ENCODE results near the gene HOXD1.
A peak's percentile ranks its signal among the peaks of the same experiment; 100 is the strongest.

The HOXD1 gene

DNA sequence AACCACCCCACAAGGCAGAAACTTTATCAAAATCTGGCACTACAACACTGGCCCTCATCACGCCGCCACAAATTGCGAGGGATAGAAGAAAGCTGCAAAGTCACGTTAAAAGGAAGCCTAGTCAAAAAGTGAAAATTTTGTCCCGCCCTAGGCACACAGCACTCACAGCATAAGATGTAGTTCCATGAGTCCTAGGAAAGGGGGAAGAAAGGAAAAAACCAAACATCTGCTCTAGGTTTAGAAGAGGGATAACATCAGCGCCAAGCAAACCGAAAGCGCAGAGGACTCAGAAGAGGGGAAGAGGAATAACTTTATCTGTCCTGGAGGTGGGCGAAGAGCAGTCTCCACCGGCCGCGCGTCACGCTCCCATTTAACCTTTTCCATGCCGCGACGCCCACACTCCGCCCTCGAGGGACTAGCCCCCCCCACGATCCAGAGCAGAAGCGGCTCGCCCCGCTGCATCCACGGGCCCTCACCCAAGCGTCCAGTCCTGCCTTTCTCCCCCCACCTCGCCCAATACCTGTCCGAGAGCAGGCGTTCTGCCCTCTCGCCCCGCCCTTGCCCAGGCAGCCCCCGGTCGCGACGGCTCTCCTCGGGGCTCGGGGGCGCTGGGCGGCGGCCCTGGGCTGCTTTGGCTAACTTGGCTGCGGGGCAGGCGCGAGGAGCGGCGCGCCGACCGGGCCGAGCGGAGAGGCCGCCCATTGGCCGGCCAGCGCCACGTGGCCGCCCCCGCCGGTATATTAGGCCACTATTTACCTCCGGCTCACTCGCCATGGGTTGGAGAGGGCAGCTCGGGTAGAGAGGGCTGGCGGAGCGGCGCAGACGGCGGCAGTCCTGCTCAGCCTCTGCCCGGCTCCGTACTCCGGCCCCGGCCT is at the start of gene HOXD1:
Gene HOXD1, plus strand, starts transcription at position 770 of the 875 bp plus-strand sequence. CDS start 134 bp downstream, outside the sequence.
- DNase-seq: no peak

DNA sequence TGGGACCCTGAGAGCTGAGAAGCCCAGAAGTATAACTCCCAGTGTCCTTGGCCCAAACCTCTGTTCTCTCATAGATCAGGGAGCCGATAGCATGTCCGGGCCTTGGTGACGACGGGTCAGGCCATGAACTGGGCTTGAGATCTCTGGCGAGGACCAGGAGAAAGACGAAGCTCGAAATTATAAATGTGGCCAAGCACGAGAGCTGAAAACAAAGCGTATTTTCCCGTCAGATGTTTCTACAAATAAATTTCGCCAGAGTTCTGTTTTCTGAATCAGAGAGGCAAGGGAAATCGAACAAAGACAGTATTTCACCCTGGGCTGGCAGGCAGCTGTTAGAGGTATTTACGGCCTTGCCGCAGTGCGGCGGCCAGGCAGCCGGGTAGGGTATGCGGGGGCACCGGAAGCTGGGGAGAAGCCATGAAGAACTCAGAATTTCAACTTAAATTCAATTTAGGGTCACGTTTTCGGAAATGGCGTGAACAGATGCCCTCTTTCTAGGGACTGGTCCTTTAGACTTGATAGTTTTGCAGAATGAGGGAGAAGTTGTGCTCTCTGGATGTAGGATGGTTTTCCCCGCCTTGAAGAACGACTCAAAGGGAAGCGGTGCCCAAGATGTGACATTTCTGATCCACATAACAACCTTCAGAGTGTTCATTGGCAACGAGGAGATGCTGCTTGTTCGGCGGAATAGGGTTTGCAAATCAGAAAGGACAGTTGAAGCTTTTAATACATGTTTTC is 49.4 kb upstream of the HOXD1 start:
- no peak for DNase-seq

DNA sequence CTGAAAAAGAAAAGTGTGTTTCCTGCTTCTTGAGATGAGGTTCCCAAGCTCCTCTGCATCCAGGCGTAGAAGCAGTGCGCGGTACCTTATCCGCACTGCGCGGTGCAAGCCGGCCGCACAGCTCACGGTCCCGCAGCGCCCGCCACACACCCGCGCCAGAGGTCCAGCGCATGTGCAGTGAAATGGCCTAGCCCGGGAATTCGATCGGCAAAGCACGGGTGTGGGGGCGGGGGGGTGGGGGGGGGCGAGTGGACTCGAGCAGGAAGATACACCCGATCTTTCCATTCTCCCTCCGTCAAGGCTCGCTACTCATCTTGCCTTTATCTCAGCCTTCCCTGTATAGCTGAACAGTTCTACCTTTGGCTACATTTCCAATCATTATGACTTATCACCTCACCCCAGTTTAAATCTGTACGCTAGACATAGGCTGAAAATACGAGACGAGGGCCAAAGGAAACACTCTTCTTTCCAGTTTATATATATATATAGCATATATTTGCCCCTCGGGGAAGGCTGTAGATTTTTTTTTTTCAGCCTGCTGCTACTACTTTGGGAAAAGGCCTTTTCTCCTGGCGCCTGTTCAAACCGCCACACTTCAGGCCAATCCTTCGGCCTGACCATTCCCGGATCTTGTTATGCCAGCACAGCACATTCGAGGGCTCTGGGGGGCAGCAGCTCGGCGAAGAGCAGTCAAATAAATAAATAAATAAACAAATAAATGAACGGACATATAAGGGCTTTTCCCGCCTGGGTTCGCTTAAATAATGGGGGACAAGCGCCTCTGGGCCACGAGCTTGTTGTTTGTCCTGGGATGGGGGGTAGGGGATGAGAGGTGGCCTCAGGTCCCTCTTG is 48.6 kb upstream of the HOXD1 start:
- no peak for DNase-seq

- DNase-seq: peak; percentile 66
These were observed 47.8 kb upstream of the HOXD1 start for GRCh38 chr2:176140513-176141317.

GRCh38 chr2:176142281-176142680 is 46.2 kb upstream of the HOXD1 start:
- DNase-seq: no peak

DNA sequence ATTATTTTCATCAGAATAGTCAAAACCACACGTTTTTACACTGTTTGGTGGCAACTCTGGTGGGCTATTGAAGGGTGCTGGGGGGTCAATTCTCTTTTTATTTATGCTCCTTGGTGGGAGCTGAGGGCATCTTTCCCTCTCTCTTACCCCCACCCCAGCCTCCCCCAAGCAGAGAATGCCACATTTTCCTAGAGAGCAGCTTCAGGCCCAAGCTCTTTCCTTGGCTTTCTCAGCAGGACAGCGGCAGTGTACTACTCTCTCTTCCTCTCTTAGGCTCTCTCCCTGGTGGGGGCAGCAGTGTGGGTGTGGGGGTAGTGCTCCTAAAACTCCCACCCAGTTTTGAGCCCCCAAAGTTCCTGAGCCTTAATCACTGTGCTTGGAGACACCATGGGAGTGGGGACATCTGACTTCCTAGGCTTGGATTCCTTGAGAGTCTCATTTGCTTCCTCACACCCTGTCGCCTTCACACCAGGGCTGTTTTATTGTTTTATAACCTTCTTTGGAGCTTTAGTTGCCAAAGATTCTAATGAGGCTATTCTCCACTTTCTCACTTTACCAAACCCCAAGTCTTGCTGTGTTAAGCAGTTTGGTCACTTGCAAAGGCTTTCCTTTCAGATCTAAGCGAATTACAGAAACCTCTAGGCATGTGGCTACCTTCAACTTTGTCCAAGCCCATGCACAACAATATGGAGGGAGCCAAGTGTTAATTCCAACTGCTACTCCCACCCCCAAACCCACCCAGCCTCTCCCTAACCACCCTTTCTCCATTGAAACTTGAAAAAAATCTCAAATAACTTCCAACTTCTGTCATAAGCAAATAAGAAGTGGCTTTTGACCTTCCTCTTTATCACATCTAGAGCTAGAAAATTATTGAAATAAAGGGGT is 43.1 kb upstream of the HOXD1 start:
- DNase-seq: no peak

GRCh38 chr2:176146101-176146500 is 42.4 kb upstream of the HOXD1 start:
- no peak for DNase-seq

DNA sequence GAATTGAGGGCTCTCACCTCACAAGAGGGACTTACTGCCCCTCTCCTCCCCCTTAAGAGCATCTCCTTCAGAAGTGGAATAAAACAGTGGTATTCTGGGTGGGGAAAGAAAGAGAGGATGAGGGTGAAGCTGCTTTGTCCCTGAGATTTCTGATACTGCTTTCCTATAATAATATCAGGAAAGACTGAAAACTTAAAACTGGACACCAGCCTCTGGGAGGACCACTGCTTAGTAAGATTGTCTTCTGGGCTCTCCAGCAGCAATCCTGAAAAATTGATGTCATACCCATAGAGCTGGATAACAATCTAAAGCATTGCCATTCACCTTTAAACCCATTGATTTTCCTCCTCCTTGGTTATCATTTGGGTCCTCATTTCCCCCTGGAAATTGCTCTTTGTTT is 41.8 kb upstream of the HOXD1 start:
- no peak for DNase-seq

DNA sequence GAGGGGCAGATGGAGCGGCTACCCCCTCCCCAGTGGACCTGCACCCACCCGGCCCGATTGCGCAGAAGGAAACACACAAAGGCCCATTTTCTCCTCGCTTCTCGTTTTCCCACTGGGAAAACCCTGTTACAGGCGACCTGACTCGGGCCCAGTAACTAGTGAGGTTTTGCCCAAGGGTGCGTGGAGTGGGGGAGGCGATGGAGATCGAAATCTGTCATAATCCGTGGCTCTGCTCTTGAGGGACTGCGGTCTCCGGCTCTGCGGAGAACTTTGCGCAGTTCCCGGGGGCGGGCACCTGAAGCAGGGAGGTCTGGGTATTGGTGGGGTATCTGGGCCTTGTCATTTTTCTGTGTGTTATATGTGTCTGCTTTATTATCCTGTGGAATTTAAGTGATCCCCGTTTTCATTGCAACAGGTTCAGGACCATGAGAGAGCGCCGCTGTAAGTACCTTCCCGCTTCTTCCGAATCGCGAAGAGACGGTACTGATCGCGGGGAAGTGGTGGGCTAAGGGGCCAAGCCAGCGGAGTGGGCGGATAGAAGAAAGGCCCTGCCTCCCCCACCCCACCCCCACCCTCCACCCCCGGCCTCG is 41.2 kb upstream of the HOXD1 start:
- no peak for DNase-seq

DNA sequence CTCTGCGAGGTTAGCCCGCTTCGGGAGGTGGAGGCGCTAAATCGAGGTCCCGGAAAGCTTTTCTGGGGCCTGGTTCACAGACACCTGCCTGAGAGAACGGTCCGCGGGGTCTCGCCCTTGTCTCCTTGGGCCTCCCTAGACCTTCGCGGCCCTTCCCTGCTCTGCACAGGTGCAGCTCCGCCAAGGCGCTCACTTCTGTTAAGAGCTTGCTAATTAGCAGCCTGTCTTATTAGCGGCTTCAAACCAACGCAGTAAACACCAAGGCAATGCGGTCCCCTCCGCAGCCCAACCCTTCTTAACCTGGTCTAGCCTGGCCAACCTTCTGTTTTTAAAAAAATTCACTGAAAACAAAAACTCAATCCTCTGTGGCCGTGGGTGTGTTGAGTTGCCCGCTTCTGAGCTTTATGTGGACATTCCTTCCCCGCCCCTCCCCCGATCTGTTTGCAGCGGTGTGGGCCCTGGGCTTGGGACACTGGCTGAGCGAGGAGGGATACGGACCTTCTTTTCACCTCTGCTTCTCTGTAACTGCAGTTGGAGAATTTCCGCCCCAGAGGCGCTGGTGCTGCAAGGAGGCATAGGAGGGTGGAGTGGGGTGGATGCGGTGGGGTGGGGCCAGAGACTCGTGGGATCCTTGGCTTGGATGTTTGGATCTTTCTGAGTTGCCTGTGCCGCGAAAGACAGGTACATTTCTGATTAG is 40.5 kb upstream of the HOXD1 start:
- DNase-seq: no peak

- no peak for DNase-seq
These were observed 39.6 kb upstream of the HOXD1 start for GRCh38 chr2:176148751-176149421.

GRCh38 chr2:176149481-176149938 is 39.0 kb upstream of the HOXD1 start:
- DNase-seq: no peak

DNA sequence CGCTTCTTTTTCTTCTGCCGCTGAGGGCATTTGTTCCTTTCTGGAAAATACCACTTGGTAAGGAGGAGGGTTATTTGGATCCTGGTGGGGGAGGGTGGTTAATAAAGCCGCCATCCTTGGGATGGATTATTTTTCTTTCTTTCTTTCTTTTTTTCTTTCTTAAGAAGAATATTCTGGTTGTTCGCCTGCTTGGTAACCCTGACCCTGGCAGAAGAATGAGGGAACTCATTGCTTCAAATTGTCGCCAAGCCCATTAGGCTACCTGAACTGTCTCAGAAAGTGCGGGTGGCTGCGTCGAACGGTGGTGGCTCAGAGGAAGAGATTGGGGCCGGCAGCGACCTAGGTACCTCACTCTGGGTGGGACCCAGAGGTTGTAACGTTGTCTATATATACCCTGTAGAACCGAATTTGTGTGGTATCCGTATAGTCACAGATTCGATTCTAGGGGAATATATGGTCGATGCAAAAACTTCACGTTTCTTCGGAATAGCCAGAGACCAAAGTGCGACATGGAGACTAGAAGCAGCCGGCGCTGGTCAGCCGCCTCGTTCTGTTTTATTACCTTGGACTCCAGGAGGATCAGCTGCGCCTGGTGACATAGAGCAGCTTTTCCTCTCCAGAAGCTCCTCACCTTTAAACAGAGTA is 38.4 kb upstream of the HOXD1 start:
- no peak for DNase-seq

GRCh38 chr2:176150584-176151441 is 37.7 kb upstream of the HOXD1 start:
- DNase-seq: no peak

GRCh38 chr2:176151442-176152287 is 36.8 kb upstream of the HOXD1 start, which contains the start of gene HOXD4:
TSS of gene HOXD4 (plus strand) at chr2:176151550. CDS start at chr2:176151634, 84 bp downstream.
- DNase-seq: no peak

DNA sequence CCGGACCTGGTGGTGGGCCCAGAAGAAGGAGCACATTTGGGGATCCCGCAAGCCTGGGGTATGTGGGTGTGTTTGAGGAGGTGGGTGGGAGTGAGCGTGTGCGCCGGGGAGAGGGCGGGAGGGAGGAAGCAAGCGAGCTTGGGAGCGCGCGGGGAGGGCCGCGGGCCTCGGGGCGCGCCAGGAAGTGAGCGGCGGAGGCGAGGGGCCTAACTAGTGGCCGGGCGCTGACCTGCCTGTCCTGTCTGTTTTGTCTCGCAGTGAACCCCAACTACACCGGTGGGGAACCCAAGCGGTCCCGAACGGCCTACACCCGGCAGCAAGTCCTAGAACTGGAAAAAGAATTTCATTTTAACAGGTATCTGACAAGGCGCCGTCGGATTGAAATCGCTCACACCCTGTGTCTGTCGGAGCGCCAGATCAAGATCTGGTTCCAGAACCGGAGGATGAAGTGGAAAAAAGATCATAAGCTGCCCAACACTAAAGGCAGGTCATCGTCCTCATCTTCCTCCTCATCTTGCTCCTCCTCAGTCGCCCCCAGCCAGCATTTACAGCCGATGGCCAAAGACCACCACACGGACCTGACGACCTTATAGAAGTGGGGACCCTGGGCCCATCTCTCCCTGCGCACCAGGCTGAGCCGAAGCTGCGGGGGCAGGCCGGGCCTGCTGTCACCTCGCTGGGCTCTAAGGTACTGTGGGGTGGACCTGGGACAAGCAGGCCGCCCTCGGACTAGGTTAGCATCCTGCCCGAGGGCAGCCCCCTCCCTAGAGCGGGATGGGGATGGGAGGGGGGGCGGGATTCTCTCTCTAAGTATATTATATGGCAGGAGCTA is 35.9 kb upstream of the HOXD1 start:
- no peak for DNase-seq

All from stimulated activated CD4-positive, alpha-beta T cell treated with anti-CD3 and anti-CD28 coated beads, Interleukin-4, amount 100 ng/mL, for 1 hour (primary cell).